HEK293 (cell line): ENCODE data around the gene MPZL3.

Experiments
- CTCF ChIP-seq: fragments of 450-650 bp; formaldehyde crosslinking; IDR thresholded peaks from 2 replicates; pipeline ENCODE4 v1.5.1; 2016; ENCODE audit warnings: missing biosample characterization, missing genetic modification characterization
- ZBTB8A ChIP-seq: fragments of 450-650 bp; formaldehyde crosslinking; IDR thresholded peaks from 2 replicates; pipeline ENCODE4 v1.5.1; 2016; ENCODE audit warnings: missing biosample characterization, missing genetic modification characterization
- ZNF10 ChIP-seq: fragments of 450-650 bp; formaldehyde crosslinking; IDR thresholded peaks from 2 replicates; pipeline ENCODE4 v1.5.1; 2017; ENCODE audit warnings: missing biosample characterization, missing genetic modification characterization

- TF ChIP-seq CTCF (tag by site-specific recombination), result no peak
- no peak for TF ChIP-seq ZNF10 (tag by site-specific recombination)
- no peak for TF ChIP-seq ZBTB8A (tag by site-specific recombination)
Observed at GRCh38 chr11:118233377-118233776, 18.8 kb downstream of the MPZL3 start.
